Measurements from ENCODE around the gene PPIL4. TPM values are rescaled to one million over a fixed set of nuclear protein-coding genes. Genes with fewer than 3 reads are reported as not detected.
"Not testable (repeated sequence)": the region's sequence is repeated elsewhere in the genome, so short reads cannot be mapped to it uniquely, and the experiment has no call there.

The PPIL4 gene
- total and polyA plus RNA-seq, 11 donors = 10.9 to 22.9 (median 16.0) TPM

GRCh38 chr6:149467265-149467664 is 78.6 kb downstream of the PPIL4 start:
- H3K27me3 ChIP-seq = peaks cover 0 to 16% (median 0%) of the 10 kb centered on the region in 9 donors
- H3K9me3 ChIP-seq = no peaks in the 10 kb centered on the region
- no peak for ATAC-seq

GRCh38 chr6:149464411-149464810 is 81.4 kb downstream of the PPIL4 start:
- no peak for ATAC-seq
- 61 to 63% (median 62%) methylated on average over 8 of the region's 8 CpGs for WGBS, 4 donors
- peaks cover 0 to 19% (median 0%) of the 10 kb centered on the region in 12 donors for H3K4me1 ChIP-seq

More at GRCh38 chr6:149467265-149467664, 78.6 kb downstream of the PPIL4 start:
- Histone ChIP-seq H3K4me1 (peaks cover 0 to 19% (median 0%) of the 10 kb centered on the region in 12 donors), H3K36me3 (peaks cover 0 to 10% (median 0%) of the 10 kb centered on the region in 9 donors), H3K27ac (no peak overlapping the region), H3K4me3 (no peak overlapping the region)
- TF ChIP-seq POLR2A (IDR thresholded peaks at IDR 0.05) (no peak), CTCF (IDR thresholded peaks at IDR 0.05) (no peak)
- intact Hi-C loops (cut with DNase I) = no loop called here
- peak in 1 of 5 donors; percentile 7 for DNase-seq
- 80 to 88% (median 81%) methylated on average over 4 of the region's 4 CpGs for WGBS, 4 donors

GRCh38 chr6:149463781-149464180 is 82.1 kb downstream of the PPIL4 start:
- H3K36me3 ChIP-seq = peaks cover 0 to 14% (median 0%) of the 10 kb centered on the region in 9 donors
- TF ChIP-seq POLR2A (IDR thresholded peaks at IDR 0.05) (no peak), CTCF (IDR thresholded peaks at IDR 0.05) (no peak)
- no peaks in the 10 kb centered on the region for H3K9me3 ChIP-seq
- peaks cover 0 to 16% (median 0%) of the 10 kb centered on the region in 9 donors for H3K27me3 ChIP-seq
- H3K4me1 ChIP-seq = peaks cover 0 to 18% (median 0%) of the 10 kb centered on the region in 12 donors
- no peak overlapping the region for H3K27ac ChIP-seq
- intact Hi-C loops (cut with DNase I) = no loop called here
- 66 to 75% (median 68%) methylated on average over 4 of the region's 4 CpGs for WGBS, 4 donors
- no peak for ATAC-seq
- peak in 1 of 5 donors; percentile 20 for DNase-seq
- no peak overlapping the region for H3K4me3 ChIP-seq

More at GRCh38 chr6:149464411-149464810, 81.4 kb downstream of the PPIL4 start:
- Histone ChIP-seq H3K36me3 (peaks cover 0 to 10% (median 0%) of the 10 kb centered on the region in 9 donors), H3K27me3 (peaks cover 0 to 16% (median 0%) of the 10 kb centered on the region in 9 donors), H3K9me3 (no peaks in the 10 kb centered on the region), H3K27ac (no peak overlapping the region), H3K4me3 (no peak overlapping the region)
- DNase-seq = peak in 1 of 5 donors; percentile 34
- TF ChIP-seq CTCF (IDR thresholded peaks at IDR 0.05) (no peak), POLR2A (IDR thresholded peaks at IDR 0.05) (no peak)
- intact Hi-C loops (cut with DNase I) = no loop called here

GRCh38 chr6:149462712-149463111 is 83.1 kb downstream of the PPIL4 start:
- H3K4me3 ChIP-seq; H3K9me3 ChIP-seq; intact Hi-C loops (cut with DNase I); ATAC-seq: not testable (repeated sequence)
- Histone ChIP-seq H3K27me3 (peaks cover 0 to 14% (median 4%) of the 10 kb centered on the region in 9 donors), H3K27ac (peak overlapping the region in 1 of 12 donors; percentile 69), H3K36me3 (peaks cover 0 to 14% (median 0%) of the 10 kb centered on the region in 9 donors), H3K4me1 (peaks cover 0 to 11% (median 3%) of the 10 kb centered on the region in 12 donors)
- 94 to 97% (median 95%) methylated on average over 7 of the region's 7 CpGs for WGBS, 4 donors
- peak in 1 of 5 donors; percentile 28 for DNase-seq

GRCh38 chr6:149461670-149462069 is 84.2 kb downstream of the PPIL4 start:
- 83 to 95% (median 91%) methylated on average over 5 of the region's 5 CpGs for WGBS, 4 donors
- Histone ChIP-seq H3K9me3 (no peaks in the 10 kb centered on the region), H3K27me3 (peaks cover 0 to 14% (median 4%) of the 10 kb centered on the region in 9 donors), H3K4me3 (no peak overlapping the region), H3K4me1 (peaks cover 0 to 18% (median 11%) of the 10 kb centered on the region in 12 donors), H3K27ac (no peak overlapping the region), H3K36me3 (peaks cover 0 to 23% (median 0%) of the 10 kb centered on the region in 9 donors)
- ATAC-seq (no peak), DNase-seq (no peak)
- intact Hi-C loops (cut with DNase I) = no loop called here
- no peak for TF ChIP-seq POLR2A (IDR thresholded peaks at IDR 0.05)
- TF ChIP-seq CTCF (IDR thresholded peaks at IDR 0.05) = no peak

GRCh38 chr6:149460249-149460648 is 85.6 kb downstream of the PPIL4 start:
- Histone ChIP-seq H3K27me3 (peaks cover 0 to 14% (median 0%) of the 10 kb centered on the region in 9 donors), H3K4me1 (peaks cover 0 to 23% (median 16%) of the 10 kb centered on the region in 12 donors), H3K36me3 (peaks cover 0 to 27% (median 0%) of the 10 kb centered on the region in 9 donors)
- DNase-seq; H3K4me3 ChIP-seq; ATAC-seq; H3K27ac ChIP-seq; intact Hi-C loops (cut with DNase I); H3K9me3 ChIP-seq: not testable (repeated sequence)
- WGBS, 4 donors = 78 to 87% (median 85%) methylated on average over 3 of the region's 3 CpGs

Measured in heart left ventricle (tissue), 16 donors.